Measurements from ENCODE around the gene RERE.

DNA sequence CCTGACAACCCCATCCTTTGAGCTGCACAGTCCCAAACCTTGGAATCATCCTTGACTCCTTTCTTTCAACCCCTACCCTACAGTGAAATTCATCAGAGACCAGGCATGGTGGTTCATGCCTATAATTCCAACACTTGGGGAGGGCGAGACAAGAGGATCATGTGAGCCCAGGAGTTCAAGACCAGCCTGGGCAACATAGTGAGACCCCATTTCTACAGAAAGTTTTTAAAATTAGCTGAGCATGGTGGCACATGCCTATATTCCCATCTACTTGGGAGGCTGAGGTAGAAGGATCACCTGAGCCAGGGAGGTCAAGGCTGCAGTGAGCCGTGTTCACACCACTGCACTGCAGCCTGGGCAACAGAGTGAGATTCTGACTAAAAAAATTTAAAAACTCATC is 34.5 kb downstream of the RERE start:
- TF ChIP-seq EP300 (IDR thresholded peaks at IDR 0.05) = no peak
- TF ChIP-seq, protein P1, sequence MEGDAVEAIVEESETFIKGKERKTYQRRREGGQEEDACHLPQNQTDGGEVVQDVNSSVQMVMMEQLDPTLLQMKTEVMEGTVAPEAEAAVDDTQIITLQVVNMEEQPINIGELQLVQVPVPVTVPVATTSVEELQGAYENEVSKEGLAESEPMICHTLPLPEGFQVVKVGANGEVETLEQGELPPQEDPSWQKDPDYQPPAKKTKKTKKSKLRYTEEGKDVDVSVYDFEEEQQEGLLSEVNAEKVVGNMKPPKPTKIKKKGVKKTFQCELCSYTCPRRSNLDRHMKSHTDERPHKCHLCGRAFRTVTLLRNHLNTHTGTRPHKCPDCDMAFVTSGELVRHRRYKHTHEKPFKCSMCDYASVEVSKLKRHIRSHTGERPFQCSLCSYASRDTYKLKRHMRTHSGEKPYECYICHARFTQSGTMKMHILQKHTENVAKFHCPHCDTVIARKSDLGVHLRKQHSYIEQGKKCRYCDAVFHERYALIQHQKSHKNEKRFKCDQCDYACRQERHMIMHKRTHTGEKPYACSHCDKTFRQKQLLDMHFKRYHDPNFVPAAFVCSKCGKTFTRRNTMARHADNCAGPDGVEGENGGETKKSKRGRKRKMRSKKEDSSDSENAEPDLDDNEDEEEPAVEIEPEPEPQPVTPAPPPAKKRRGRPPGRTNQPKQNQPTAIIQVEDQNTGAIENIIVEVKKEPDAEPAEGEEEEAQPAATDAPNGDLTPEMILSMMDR (IDR thresholded peaks at IDR 0.05) = no peak
- no peak for TF ChIP-seq POLR2A (IDR thresholded peaks at IDR 0.05)
- TF ChIP-seq POLR2AphosphoS5 (IDR thresholded peaks at IDR 0.05) = no peak
